ENCODE results near the gene KIAA1191.
"Not testable (repeated sequence)": the region's sequence is repeated elsewhere in the genome, so short reads cannot be mapped to it uniquely, and the experiment has no call there.

The KIAA1191 gene, protein sequence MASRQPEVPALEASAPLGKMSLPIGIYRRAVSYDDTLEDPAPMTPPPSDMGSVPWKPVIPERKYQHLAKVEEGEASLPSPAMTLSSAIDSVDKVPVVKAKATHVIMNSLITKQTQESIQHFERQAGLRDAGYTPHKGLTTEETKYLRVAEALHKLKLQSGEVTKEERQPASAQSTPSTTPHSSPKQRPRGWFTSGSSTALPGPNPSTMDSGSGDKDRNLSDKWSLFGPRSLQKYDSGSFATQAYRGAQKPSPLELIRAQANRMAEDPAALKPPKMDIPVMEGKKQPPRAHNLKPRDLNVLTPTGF

GRCh38 chr5:176361437-176362232 lies at the start of gene KIAA1191:
Gene KIAA1191 (minus strand): TSS chr5:176361764. CDS start chr5:176359508, 2,256 bp downstream.
- peak; percentile 37 for DNase-seq

DNA sequence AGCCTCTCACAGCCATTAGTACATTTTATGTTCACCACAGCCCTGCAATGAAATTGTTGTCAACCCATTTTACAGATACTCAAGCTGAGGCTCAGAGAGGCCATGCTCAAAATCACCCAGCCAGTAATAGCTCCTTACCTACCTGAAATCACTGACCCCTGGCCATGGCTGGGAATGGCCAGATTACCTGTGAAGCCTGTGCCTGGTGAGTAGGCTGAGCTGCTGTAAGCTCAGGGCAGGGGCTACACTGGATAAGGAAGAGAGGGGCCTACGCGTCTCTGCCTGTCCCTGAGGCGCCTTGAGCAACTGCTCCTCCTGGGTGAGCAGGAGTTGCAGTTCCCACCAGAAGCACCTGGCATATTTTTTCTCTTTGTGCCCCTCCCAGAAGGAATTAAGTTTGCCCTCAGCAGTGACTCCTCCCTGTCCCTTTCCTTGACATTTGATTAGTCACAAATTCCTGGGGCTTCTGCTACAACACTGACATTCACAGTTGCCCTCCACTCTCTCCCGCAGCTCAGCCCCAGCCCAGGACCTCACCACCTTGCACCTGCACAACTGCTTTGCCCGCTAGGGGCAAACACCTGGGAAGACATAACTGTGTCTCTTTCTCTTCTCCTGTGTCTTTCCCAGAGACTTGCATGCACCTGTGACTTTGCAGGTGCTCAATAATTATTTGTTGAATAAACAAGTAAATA lies 49.1 kb upstream of the KIAA1191 start:
- DNase-seq, result no peak

GRCh38 chr5:176409765-176410164 lies 48.2 kb upstream of the KIAA1191 start:
- no peak for DNase-seq

- DNase-seq, result no peak
Measured at GRCh38 chr5:176408590-176408989, 47.0 kb upstream of the KIAA1191 start.

GRCh38 chr5:176408252-176408573 lies 46.6 kb upstream of the KIAA1191 start:
- not testable (repeated sequence) for DNase-seq

DNA sequence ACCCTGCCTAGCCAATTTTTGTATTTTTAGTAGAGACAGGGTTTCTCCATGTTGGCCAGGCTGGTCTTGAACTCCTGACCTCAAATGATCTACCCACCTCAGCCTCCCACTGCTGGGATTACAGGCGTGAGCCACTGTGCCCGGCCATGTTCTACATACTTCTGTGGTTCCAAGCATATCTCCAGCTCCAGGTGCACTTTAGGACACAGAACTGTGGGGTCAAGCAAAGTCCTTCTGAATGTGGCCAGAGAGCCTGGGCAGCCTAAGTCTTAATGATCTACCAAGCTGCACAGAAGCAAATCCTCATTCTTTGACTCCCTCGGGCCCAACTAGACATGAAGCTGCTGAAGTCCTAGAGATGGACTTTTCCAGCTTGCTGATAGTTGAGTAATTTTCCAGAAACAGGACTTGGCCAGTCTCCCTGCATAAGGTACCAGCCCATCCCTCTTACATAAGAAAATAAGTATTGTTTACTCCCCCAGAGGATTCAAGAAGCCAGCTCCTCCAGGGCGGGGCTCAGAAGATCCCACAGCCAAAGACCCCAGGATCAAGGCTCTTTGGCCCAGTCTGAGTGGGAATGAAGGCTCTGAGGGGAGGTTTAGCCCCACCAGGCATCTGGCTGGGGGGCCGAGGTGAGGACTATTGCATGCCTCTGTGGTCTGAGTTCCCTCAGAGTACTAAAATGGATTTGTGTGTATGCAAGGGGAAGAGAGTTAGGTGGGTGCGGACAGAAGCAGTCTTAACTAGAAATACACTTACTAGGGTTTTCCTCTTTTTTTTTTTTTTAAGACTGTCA lies 46.1 kb upstream of the KIAA1191 start:
- no peak for DNase-seq

- DNase-seq, result no peak
Measured at GRCh38 chr5:176406436-176407052, 45.0 kb upstream of the KIAA1191 start.

DNA sequence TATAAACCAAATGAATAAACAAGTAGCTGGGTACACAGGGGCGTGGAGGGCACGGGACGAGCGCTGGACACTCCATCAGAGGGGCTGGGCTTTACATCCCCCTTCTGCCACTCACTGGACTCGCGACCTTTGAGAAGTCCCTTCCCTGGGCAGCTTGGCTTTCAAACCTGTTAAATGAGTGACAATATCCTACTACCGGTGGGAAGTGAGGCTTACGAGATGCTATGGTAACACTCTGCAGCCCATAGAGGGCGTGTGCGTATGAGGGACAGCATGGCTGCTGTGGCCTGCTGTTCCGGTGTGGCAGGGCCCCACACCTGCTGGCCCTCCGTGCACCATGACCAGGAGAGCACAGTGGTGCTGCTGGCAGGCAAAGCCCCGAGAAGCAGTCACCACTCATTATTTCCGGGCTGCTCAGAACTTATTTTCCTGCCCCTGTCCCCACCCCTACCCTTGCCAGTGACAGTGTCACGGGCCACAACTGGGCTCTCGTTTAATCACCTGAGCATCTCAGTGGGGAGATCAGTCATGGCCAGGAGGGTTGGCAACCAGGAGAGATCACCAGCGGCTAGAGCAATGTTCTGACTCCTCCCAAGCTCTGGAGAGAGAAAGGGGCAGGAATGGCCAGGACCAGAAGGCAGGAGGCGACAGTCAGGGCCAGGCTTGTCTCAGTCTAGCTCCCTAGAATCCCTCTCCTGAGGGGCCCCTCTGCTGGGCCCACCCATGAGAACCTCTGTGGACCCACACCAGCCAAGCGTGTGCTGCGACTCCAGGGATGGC lies 44.3 kb upstream of the KIAA1191 start:
- no peak for DNase-seq

- DNase-seq, result no peak
Measured at GRCh38 chr5:176401281-176402205, 40.0 kb upstream of the KIAA1191 start.

DNA sequence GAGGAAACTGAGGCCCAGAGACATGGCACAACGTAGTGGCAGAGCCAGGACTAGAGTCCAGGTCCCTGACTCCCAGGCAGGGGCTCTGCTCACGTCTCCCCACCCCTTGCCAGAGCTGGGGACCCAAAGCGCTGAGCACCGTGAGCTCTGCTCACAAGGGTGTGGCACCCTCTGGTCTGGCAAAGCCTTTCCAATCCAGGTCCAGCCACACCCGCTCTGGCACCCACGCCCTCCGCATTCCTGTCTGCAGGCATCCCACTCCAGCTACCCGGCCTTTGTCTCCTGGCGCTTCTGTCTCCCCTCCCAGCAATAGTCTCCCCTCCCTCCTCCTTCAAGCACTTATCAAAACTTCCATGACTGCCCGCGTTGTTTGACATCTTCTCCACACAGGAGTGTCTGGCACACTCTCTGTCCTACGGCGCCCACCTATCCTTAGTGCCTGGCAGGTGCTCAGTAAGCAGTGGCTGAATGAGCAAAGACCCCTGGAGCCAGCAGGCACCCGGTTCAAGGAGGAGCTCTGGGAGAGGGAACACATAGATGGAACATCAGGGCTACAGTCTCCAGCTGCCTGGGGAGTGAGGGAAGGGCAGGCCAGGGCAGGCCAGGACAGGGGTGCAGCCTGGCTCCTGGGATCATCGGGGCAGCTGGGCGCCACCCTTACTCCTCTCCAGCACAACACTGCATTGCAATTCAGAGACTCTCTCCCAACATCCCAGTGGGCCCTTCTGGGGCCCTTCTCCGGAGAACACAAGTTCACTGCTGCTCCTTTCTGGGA lies 39.0 kb upstream of the KIAA1191 start:
- DNase-seq, result no peak

DNA sequence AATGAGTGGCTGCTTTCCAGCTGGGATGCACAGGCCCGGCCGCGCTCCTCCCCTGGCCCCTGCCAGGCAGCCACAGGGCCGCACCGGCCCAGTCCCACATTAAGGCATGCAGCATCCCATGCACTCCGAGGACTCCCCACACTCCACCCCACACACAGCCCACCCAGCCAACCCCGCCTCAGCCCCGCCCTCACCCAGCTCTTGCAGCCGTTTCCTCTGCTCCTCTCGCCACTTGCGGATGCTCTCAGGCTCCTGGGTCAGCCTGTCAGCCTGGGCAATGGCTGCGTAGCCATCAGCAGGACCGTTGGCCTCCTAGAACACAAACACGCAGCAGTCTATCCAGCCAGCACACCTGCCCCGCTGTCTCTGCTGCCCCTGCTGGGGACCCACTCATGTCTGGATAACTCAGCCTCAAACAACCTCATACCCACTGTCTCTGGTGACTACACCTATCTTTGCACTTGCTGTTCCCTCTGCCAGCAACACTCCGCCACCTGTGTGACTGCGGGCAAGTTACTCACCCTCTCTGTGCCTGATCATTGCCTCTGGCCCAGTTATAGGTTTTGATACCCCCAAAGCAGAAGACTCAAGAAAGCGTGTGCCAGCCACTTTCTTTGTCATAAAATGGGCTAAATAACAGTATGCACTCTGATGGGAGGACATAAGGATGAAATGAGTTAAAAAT lies 36.3 kb upstream of the KIAA1191 start:
- no peak for DNase-seq

GRCh38 chr5:176396330-176396729 lies 34.8 kb upstream of the KIAA1191 start:
- DNase-seq, result no peak

GRCh38 chr5:176394881-176395675 lies 33.5 kb upstream of the KIAA1191 start:
- DNase-seq, result no peak

GRCh38 chr5:176394096-176394495 lies 32.5 kb upstream of the KIAA1191 start:
- DNase-seq, result no peak

GRCh38 chr5:176392526-176392925 lies 31.0 kb upstream of the KIAA1191 start:
- DNase-seq, result no peak

- no peak for DNase-seq
Measured at GRCh38 chr5:176391999-176392398, 30.4 kb upstream of the KIAA1191 start.

- DNase-seq, result no peak
Measured at GRCh38 chr5:176391479-176391878, 29.9 kb upstream of the KIAA1191 start.
